ENCODE results near the gene IFNE.
A peak's percentile ranks its signal among the peaks of the same experiment; 100 is the strongest.
"Not testable (repeated sequence)": the region's sequence is repeated elsewhere in the genome, so short reads cannot be mapped to it uniquely, and the experiment has no call there.

Gene IFNE

GRCh38 chr9:21481470-21482056 is 550 bp downstream of the IFNE start:
- no peak for DNase-seq

- DNase-seq: no peak
Measured at GRCh38 chr9:21479152-21479702, 2.9 kb downstream of the IFNE start.

- no peak for DNase-seq
Measured at GRCh38 chr9:21477466-21477865, 4.6 kb downstream of the IFNE start.

GRCh38 chr9:21473236-21473635 is 8.9 kb downstream of the IFNE start:
- DNase-seq: peak; percentile 4

GRCh38 chr9:21470126-21470525 is 12.0 kb downstream of the IFNE start:
- DNase-seq: no peak

GRCh38 chr9:21465859-21466518 is 16.1 kb downstream of the IFNE start:
- DNase-seq: peak; percentile 73

- DNase-seq: no peak
Measured at GRCh38 chr9:21465138-21465537, 17.0 kb downstream of the IFNE start.

GRCh38 chr9:21461377-21461776 is 20.7 kb downstream of the IFNE start:
- DNase-seq: peak; percentile 49

- DNase-seq: peak; percentile 61
Measured at GRCh38 chr9:21455320-21455719, 26.8 kb downstream of the IFNE start.

- no peak for DNase-seq
Measured at GRCh38 chr9:21454149-21454548, 28.0 kb downstream of the IFNE start.

- DNase-seq: no peak
Measured at GRCh38 chr9:21452681-21453080, 29.4 kb downstream of the IFNE start.

GRCh38 chr9:21450733-21451394 is 31.2 kb downstream of the IFNE start:
- no peak for DNase-seq

GRCh38 chr9:21449312-21449711 is 32.8 kb downstream of the IFNE start:
- DNase-seq: not testable (repeated sequence)

- DNase-seq: no peak
Measured at GRCh38 chr9:21443849-21444625, 38.1 kb downstream of the IFNE start.

GRCh38 chr9:21440139-21440538 is 42.0 kb downstream of the IFNE start, which contains the start of gene IFNA1:
IFNA1 (plus strand) TSS chr9:21440439; CDS start chr9:21440508, 69 bp downstream.
- no peak for DNase-seq

GRCh38 chr9:21435015-21435383 is 47.1 kb downstream of the IFNE start:
- not testable (repeated sequence) for DNase-seq

- peak; percentile 81 for DNase-seq
Measured at GRCh38 chr9:21434202-21435014, 47.7 kb downstream of the IFNE start.

- DNase-seq: no peak
Measured at GRCh38 chr9:21432672-21433425, 49.3 kb downstream of the IFNE start.
